Neutrophil (primary cell): ENCODE results near the gene PLEKHA7.

Experiments used
- H3K27ac ChIP-seq: fragments of 200-600 bp; sonication (generic); 2 replicates; pipeline ENCODE4 v1.5.1; 2016; ENCODE audit warnings: mild to moderate bottlenecking, moderate library complexity
- H3K27me3 ChIP-seq: fragments of 200-600 bp; sonication (generic); 2 replicates; pipeline ENCODE4 v1.6.0; 2016; ENCODE audit warnings: mild to moderate bottlenecking
- H3K36me3 ChIP-seq: fragments of 200-600 bp; sonication (generic); 2 replicates; pipeline ENCODE4 v1.5.1; 2017
- H3K4me1 ChIP-seq, 2 experiments: fragments of 200-600 bp in 1 of 2; sonication (generic) in 1 of 2; 1 replicate in 1 of 2; 2 replicates in 1 of 2; pipeline versions ENCODE4 v1.5.1 to v1.6.1; 2013 to 2016; ENCODE audit warnings: low read depth in 1 of 2, low read length in 1 of 2, mild to moderate bottlenecking in 1 of 2, moderate library complexity in 1 of 2; ENCODE audit not compliant: control insufficient read depth in 1 of 2, insufficient read depth in 1 of 2
- H3K4me3 ChIP-seq, 2 experiments: fragments of 200-600 bp in 1 of 2; sonication (generic) in 1 of 2; 1 replicate in 1 of 2; 2 replicates in 1 of 2; pipeline ENCODE4 v1.5.1; 2013 to 2016; ENCODE audit warnings: low read depth in 1 of 2, low read length in 1 of 2, mild to moderate bottlenecking in 1 of 2, moderate library complexity in 1 of 2
- H3K9me3 ChIP-seq: fragments of 200-600 bp; sonication (generic); 2 replicates; pipeline ENCODE4 v1.5.1; 2016
- CTCF ChIP-seq: fragments of 200-600 bp; sonication (generic); IDR thresholded peaks from 2 replicates; pipeline ENCODE4 v1.5.1; 2016; ENCODE audit warnings: antibody characterized with exemption

PLEKHA7 gene

GRCh38 chr11:16777613-16777975 is 236.6 kb downstream of the PLEKHA7 start:
- no peaks in the 10 kb centered on the region for H3K36me3 ChIP-seq
- peaks cover 0 to 4% of the 10 kb centered on the region in 2 experiments for H3K4me1 ChIP-seq
- no peak overlapping the region for H3K4me3 ChIP-seq
- no peaks in the 10 kb centered on the region for H3K27me3 ChIP-seq
- H3K27ac ChIP-seq = no peak overlapping the region
- no peaks in the 10 kb centered on the region for H3K9me3 ChIP-seq
- no peak for TF ChIP-seq CTCF

- Histone ChIP-seq H3K9me3 (no peaks in the 10 kb centered on the region), H3K27ac (no peak overlapping the region), H3K36me3 (no peaks in the 10 kb centered on the region), H3K27me3 (no peaks in the 10 kb centered on the region), H3K4me3 (no peak overlapping the region), H3K4me1 (peaks cover 0 to 4% of the 10 kb centered on the region in 2 experiments)
- TF ChIP-seq CTCF = no peak
These were observed 237.3 kb downstream of the PLEKHA7 start for GRCh38 chr11:16776711-16777612.

- no peak for TF ChIP-seq CTCF
- no peak overlapping the region for H3K27ac ChIP-seq
- H3K4me3 ChIP-seq = no peak overlapping the region
- H3K36me3 ChIP-seq = no peaks in the 10 kb centered on the region
- H3K27me3 ChIP-seq = no peaks in the 10 kb centered on the region
- H3K9me3 ChIP-seq = no peaks in the 10 kb centered on the region
- H3K4me1 ChIP-seq = peaks cover 0 to 4% of the 10 kb centered on the region in 2 experiments
These were observed 238.5 kb downstream of the PLEKHA7 start for GRCh38 chr11:16775614-16776283.

- Histone ChIP-seq H3K36me3 (no peaks in the 10 kb centered on the region), H3K27ac (no peak overlapping the region), H3K9me3 (no peaks in the 10 kb centered on the region), H3K27me3 (no peaks in the 10 kb centered on the region), H3K4me3 (no peak overlapping the region), H3K4me1 (peaks cover 0 to 4% of the 10 kb centered on the region in 2 experiments)
- no peak for TF ChIP-seq CTCF
These were observed 239.1 kb downstream of the PLEKHA7 start for GRCh38 chr11:16774936-16775613.

- no peaks in the 10 kb centered on the region for H3K9me3 ChIP-seq
- no peak overlapping the region for H3K4me3 ChIP-seq
- TF ChIP-seq CTCF = no peak
- H3K4me1 ChIP-seq = peaks cover 0 to under 1% of the 10 kb centered on the region in 2 experiments
- no peak overlapping the region for H3K27ac ChIP-seq
- H3K27me3 ChIP-seq = no peaks in the 10 kb centered on the region
- H3K36me3 ChIP-seq = no peaks in the 10 kb centered on the region
These were observed 240.0 kb downstream of the PLEKHA7 start for GRCh38 chr11:16773981-16774935.
